GM10266 (cell line): ENCODE results near the gene EIF2S1.
"Not testable (repeated sequence)": the region's sequence is repeated elsewhere in the genome, so short reads cannot be mapped to it uniquely, and the experiment has no call there.

Experiments used
- DNase-seq: peaks from one replicate; pipeline ENCODE4 v3.0.0; 2012; ENCODE audit errors: extremely low spot score
- TF ChIP-seq, protein P1 (sequence below): IDR thresholded peaks from 2 replicates; pipeline ENCODE4 v1.5.1; 2012; ENCODE audit warnings: mild to moderate bottlenecking, low read depth; ENCODE audit not compliant: control insufficient read depth, insufficient read depth; ENCODE audit errors: missing control alignments

The EIF2S1 gene

DNA sequence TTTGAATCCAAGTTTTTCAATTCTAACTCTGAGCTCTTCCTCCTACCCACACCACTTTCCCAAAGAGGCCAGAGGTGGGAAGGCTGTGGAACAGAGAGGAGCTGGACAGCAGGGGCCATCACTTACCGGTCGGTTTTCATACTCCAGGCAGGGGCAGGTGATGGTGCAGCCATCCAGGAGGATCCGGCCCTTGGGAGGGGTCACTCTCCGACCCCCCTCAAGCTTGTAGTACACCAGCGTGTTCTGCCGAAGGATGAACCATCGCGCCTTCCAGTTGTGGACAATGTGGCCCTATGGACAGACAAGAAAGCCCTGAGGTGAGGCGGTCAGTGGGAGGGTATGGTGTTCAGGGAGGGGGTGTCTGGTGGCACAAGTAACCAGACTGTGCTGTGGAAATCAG is 37.4 kb downstream of the EIF2S1 start:
- DNase-seq = no peak
- TF ChIP-seq, protein P1, sequence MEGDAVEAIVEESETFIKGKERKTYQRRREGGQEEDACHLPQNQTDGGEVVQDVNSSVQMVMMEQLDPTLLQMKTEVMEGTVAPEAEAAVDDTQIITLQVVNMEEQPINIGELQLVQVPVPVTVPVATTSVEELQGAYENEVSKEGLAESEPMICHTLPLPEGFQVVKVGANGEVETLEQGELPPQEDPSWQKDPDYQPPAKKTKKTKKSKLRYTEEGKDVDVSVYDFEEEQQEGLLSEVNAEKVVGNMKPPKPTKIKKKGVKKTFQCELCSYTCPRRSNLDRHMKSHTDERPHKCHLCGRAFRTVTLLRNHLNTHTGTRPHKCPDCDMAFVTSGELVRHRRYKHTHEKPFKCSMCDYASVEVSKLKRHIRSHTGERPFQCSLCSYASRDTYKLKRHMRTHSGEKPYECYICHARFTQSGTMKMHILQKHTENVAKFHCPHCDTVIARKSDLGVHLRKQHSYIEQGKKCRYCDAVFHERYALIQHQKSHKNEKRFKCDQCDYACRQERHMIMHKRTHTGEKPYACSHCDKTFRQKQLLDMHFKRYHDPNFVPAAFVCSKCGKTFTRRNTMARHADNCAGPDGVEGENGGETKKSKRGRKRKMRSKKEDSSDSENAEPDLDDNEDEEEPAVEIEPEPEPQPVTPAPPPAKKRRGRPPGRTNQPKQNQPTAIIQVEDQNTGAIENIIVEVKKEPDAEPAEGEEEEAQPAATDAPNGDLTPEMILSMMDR = no peak

GRCh38 chr14:67400434-67400833 is 40.3 kb downstream of the EIF2S1 start:
- TF ChIP-seq, protein P1 = no peak
- no peak for DNase-seq

GRCh38 chr14:67405771-67406170 is 45.6 kb downstream of the EIF2S1 start:
- no peak for DNase-seq
- TF ChIP-seq, protein P1 = no peak

DNA sequence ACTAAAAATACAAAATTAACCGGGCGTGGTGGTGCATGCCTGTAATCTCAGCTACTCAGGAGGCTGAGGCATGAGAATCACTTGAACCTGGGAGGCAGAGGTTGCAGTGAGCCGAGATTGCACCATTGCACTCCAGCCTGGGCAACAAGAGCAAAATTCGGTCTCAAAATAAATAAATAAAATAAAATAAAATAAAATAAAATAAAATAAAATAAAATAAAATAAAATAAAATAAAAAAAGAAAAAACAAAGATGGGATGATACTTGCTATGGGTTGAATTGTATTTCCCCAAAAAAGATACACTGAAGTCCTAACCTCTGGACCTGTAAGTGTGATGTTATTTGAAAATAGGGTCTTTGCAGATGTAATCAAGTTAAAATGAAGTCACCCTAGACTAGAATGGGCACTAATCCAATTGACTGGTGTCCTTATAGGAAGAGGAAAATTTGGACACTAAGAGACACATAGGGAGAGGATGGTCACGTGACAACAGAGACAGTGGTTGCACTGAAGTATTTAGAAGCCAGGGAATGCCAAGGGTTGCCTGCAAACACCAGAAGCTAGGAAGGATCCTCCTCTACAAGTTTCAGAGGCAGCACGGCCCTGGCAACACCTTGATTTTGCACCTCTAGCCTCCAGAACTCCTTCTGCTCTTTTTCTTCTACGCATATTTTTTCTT is 48.1 kb downstream of the EIF2S1 start:
- not testable (repeated sequence) for DNase-seq

DNA sequence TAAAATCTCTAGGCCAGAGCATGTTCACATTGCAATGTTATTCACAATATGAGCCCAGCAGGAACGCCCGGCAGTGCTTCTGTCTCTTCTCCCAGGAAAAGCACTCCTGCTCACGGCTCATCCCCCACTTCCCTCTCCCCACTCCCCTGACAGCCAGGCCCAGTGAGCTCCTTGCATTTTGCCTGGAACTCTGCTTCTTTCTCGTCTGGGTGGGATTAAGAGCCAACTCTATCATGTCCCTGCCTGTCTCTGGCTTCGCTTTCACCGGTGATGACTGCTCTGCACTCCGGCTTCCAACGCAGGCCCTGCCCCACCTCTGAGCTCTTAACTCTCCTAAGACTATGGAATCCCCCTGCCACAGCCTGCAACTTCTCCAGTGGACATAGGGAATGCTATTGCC is 49.3 kb downstream of the EIF2S1 start:
- DNase-seq = no peak

GRCh38 chr14:67410313-67410712 is 50.2 kb downstream of the EIF2S1 start:
- TF ChIP-seq, protein P1 = no peak
- DNase-seq = no peak

More for the DNA sequence above, 49.3 kb downstream of the EIF2S1 start:
- TF ChIP-seq, protein P1 = no peak

DNA sequence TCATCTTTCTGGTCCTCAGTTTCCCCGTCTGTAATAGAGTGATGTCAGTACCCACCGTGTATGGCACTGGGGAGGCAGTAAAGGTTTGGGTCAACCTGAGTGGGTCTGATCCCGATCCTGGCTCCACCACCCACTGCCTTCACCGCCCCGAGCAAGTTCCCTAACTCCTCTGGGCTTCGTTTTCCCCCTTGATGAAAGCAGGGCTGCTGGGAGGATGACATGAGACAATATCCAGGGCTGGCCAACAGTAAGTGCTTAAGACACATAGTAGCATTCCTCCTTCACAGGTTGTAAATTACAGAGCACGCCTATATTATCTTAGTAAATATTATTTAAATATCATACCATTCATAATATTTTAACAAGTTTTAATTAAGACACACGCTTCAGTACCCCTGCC is 51.2 kb downstream of the EIF2S1 start:
- DNase-seq = no peak

More for the DNA sequence above, 51.2 kb downstream of the EIF2S1 start:
- TF ChIP-seq, protein P1 = no peak
